ENCODE measurements around the gene PRKN.

Gene PRKN

GRCh38 chr6:162675503-162675902, 52.1 kb downstream of the PRKN start:
- no peak for TF ChIP-seq POLR2A (IDR thresholded peaks at IDR 0.05; ENCODE audit: low read depth, low read length)
- FAIRE-seq (no peak), DNase-seq (ENCODE audit: insufficient read length, low spot score) (no peak)

GRCh38 chr6:162674452-162674851, 53.1 kb downstream of the PRKN start:
- TF ChIP-seq POLR2A (IDR thresholded peaks at IDR 0.05; ENCODE audit: low read depth, low read length): no peak
- FAIRE-seq: no peak
- DNase-seq (ENCODE audit: insufficient read length, low spot score): no peak

- no peak for DNase-seq (ENCODE audit: insufficient read length, low spot score)
- no peak for TF ChIP-seq POLR2A (IDR thresholded peaks at IDR 0.05; ENCODE audit: low read depth, low read length)
- FAIRE-seq: no peak
These were observed 55.9 kb downstream of the PRKN start for GRCh38 chr6:162671580-162672165.

- TF ChIP-seq POLR2A (IDR thresholded peaks at IDR 0.05; ENCODE audit: low read depth, low read length): no peak
- no peak for DNase-seq (ENCODE audit: insufficient read length, low spot score)
- no peak for FAIRE-seq
These were observed 57.2 kb downstream of the PRKN start for GRCh38 chr6:162670345-162670744.

GRCh38 chr6:162666246-162666645, 61.3 kb downstream of the PRKN start:
- TF ChIP-seq POLR2A (IDR thresholded peaks at IDR 0.05; ENCODE audit: low read depth, low read length): no peak
- DNase-seq (ENCODE audit: insufficient read length, low spot score) (no peak), FAIRE-seq (no peak)

GRCh38 chr6:162653808-162654207, 73.8 kb downstream of the PRKN start:
- no peak for TF ChIP-seq POLR2A (IDR thresholded peaks at IDR 0.05; ENCODE audit: low read depth, low read length)
- DNase-seq (ENCODE audit: insufficient read length, low spot score) (no peak), FAIRE-seq (no peak)

GRCh38 chr6:162651505-162651904, 76.1 kb downstream of the PRKN start:
- DNase-seq (ENCODE audit: insufficient read length, low spot score) (no peak), FAIRE-seq (no peak)
- TF ChIP-seq POLR2A (IDR thresholded peaks at IDR 0.05; ENCODE audit: low read depth, low read length): no peak

- FAIRE-seq: no peak
- no peak for DNase-seq (ENCODE audit: insufficient read length, low spot score)
- no peak for TF ChIP-seq POLR2A (IDR thresholded peaks at IDR 0.05; ENCODE audit: low read depth, low read length)
These were observed 78.3 kb downstream of the PRKN start for GRCh38 chr6:162649271-162649670.

GRCh38 chr6:162644153-162644552, 83.4 kb downstream of the PRKN start:
- TF ChIP-seq POLR2A (IDR thresholded peaks at IDR 0.05; ENCODE audit: low read depth, low read length): no peak
- DNase-seq (ENCODE audit: insufficient read length, low spot score) (no peak), FAIRE-seq (no peak)

GRCh38 chr6:162640756-162641155, 86.8 kb downstream of the PRKN start:
- DNase-seq (ENCODE audit: insufficient read length, low spot score) (no peak), FAIRE-seq (no peak)
- no peak for TF ChIP-seq POLR2A (IDR thresholded peaks at IDR 0.05; ENCODE audit: low read depth, low read length)

GRCh38 chr6:162639951-162640350, 87.6 kb downstream of the PRKN start:
- no peak for TF ChIP-seq POLR2A (IDR thresholded peaks at IDR 0.05; ENCODE audit: low read depth, low read length)
- FAIRE-seq: no peak

GRCh38 chr6:162638931-162639574, 88.5 kb downstream of the PRKN start:
- no peak for DNase-seq (ENCODE audit: insufficient read length, low spot score)
- no peak for FAIRE-seq
- TF ChIP-seq POLR2A (IDR thresholded peaks at IDR 0.05; ENCODE audit: low read depth, low read length): no peak

More at GRCh38 chr6:162639951-162640350, 87.6 kb downstream of the PRKN start:
- no peak for DNase-seq (ENCODE audit: insufficient read length, low spot score)

- TF ChIP-seq POLR2A (IDR thresholded peaks at IDR 0.05; ENCODE audit: low read depth, low read length): no peak
- DNase-seq (ENCODE audit: insufficient read length, low spot score): no peak
- FAIRE-seq: no peak
These were observed 90.2 kb downstream of the PRKN start for GRCh38 chr6:162637317-162637716.

GRCh38 chr6:162636167-162636566, 91.4 kb downstream of the PRKN start:
- DNase-seq (ENCODE audit: insufficient read length, low spot score): no peak
- TF ChIP-seq POLR2A (IDR thresholded peaks at IDR 0.05; ENCODE audit: low read depth, low read length): no peak

GRCh38 chr6:162631546-162631945, 96.0 kb downstream of the PRKN start:
- FAIRE-seq: no peak
- TF ChIP-seq POLR2A (IDR thresholded peaks at IDR 0.05; ENCODE audit: low read depth, low read length): no peak
- DNase-seq (ENCODE audit: insufficient read length, low spot score): no peak

More at GRCh38 chr6:162636167-162636566, 91.4 kb downstream of the PRKN start:
- no peak for FAIRE-seq
